H9 (cell line): ENCODE data around the gene HIPK2. TPM values are rescaled to one million over a fixed set of nuclear protein-coding genes. Genes with fewer than 3 reads are reported as not detected.
A peak's percentile ranks its signal among the peaks of the same experiment; 100 is the strongest.

Experiments
- DNase-seq: peaks from one replicate; pipeline ENCODE4 v3.0.0-alpha.2; 2017
- H2AFZ ChIP-seq: one replicate; pipeline ENCODE4 v1.6.1; 2013; ENCODE audit warnings: mild to moderate bottlenecking, low read length, control low read depth, moderate library complexity
- H2AK5ac ChIP-seq: 2 replicates; pipeline ENCODE4 v1.6.1; 2013; ENCODE audit warnings: low read length, control low read depth, mixed read lengths; ENCODE audit not compliant: insufficient read length
- H2BK120ac ChIP-seq: one replicate; pipeline ENCODE4 v1.6.1; 2013; ENCODE audit warnings: low read depth, mild to moderate bottlenecking, low read length, control low read depth, inconsistent platforms; ENCODE audit not compliant: poor library complexity, severe bottlenecking
- H2BK12ac ChIP-seq: 2 replicates; pipeline ENCODE4 v1.6.1; 2013; ENCODE audit warnings: low read length, control low read depth, mixed read lengths, low read depth; ENCODE audit not compliant: insufficient read length
- H2BK15ac ChIP-seq: 2 replicates; pipeline ENCODE4 v1.6.1; 2013; ENCODE audit warnings: low read depth, low read length, control low read depth
- H2BK20ac ChIP-seq: one replicate; pipeline ENCODE4 v1.6.1; 2013; ENCODE audit warnings: low read depth, mild to moderate bottlenecking, low read length, control low read depth, inconsistent platforms; ENCODE audit not compliant: poor library complexity, severe bottlenecking
- H2BK5ac ChIP-seq: 2 replicates; pipeline ENCODE4 v1.6.1; 2013; ENCODE audit warnings: low read length, control low read depth, mixed read lengths; ENCODE audit not compliant: insufficient read length
- H3K14ac ChIP-seq: 2 replicates; pipeline ENCODE4 v1.6.1; 2013; ENCODE audit warnings: low read length, control low read depth; ENCODE audit not compliant: insufficient read depth
- H3K18ac ChIP-seq: 2 replicates; pipeline ENCODE4 v1.6.1; 2013; ENCODE audit warnings: low read depth, mild to moderate bottlenecking, mixed read lengths, low read length, control low read depth; ENCODE audit not compliant: insufficient read length
- H3K23ac ChIP-seq: 2 replicates; pipeline ENCODE4 v1.6.1; 2013; ENCODE audit warnings: low read length, control low read depth, mixed read lengths, low read depth; ENCODE audit not compliant: insufficient read length
- H3K23me2 ChIP-seq: 2 replicates; pipeline ENCODE4 v1.6.1; 2013; ENCODE audit warnings: low read depth, mild to moderate bottlenecking, mixed read lengths, low read length, control low read depth; ENCODE audit not compliant: insufficient read length, poor library complexity, severe bottlenecking
- H3K27ac ChIP-seq: 2 replicates; pipeline ENCODE4 v1.5.1; 2013; ENCODE audit warnings: low read length, control low read depth, mixed read lengths, low read depth; ENCODE audit not compliant: insufficient read length
- H3K27me3 ChIP-seq: 2 replicates; pipeline ENCODE4 v1.6.1; 2013; ENCODE audit warnings: low read length, control low read depth, inconsistent platforms; ENCODE audit not compliant: insufficient read depth
- H3K4ac ChIP-seq: 2 replicates; pipeline ENCODE4 v1.6.1; 2013; ENCODE audit warnings: low read depth, mild to moderate bottlenecking, control low read depth, inconsistent platforms, low read length, moderate library complexity
- H3K4me1 ChIP-seq: 2 replicates; pipeline ENCODE4 v1.6.1; 2013; ENCODE audit warnings: low read length, control low read depth, inconsistent platforms; ENCODE audit not compliant: insufficient read depth
- H3K4me2 ChIP-seq: 2 replicates; pipeline ENCODE4 v1.6.1; 2013; ENCODE audit warnings: low read length, control low read depth, mixed read lengths; ENCODE audit not compliant: insufficient read length, insufficient read depth
- H3K56ac ChIP-seq: 2 replicates; pipeline ENCODE4 v1.6.1; 2013; ENCODE audit warnings: low read depth, mild to moderate bottlenecking, mixed read lengths, low read length, control low read depth; ENCODE audit not compliant: insufficient read length
- H3K79me1 ChIP-seq: 2 replicates; pipeline ENCODE4 v1.6.1; 2013; ENCODE audit warnings: low read depth, mild to moderate bottlenecking, moderate library complexity, low read length, control low read depth, inconsistent platforms; ENCODE audit not compliant: insufficient read depth, poor library complexity, severe bottlenecking
- H3K79me2 ChIP-seq: 2 replicates; pipeline ENCODE4 v1.6.1; 2013; ENCODE audit warnings: low read length, control low read depth, inconsistent platforms; ENCODE audit not compliant: insufficient read depth
- H3K9ac ChIP-seq: 2 replicates; pipeline ENCODE4 v1.6.1; 2013; ENCODE audit warnings: low read length, control low read depth, mixed read lengths; ENCODE audit not compliant: insufficient read length; ENCODE audit errors: extremely low read depth
- H3K9me3 ChIP-seq: one replicate; pipeline ENCODE4 v1.6.1; 2013; ENCODE audit warnings: low read depth, low read length, inconsistent platforms; ENCODE audit not compliant: control insufficient read depth
- H3T11ph ChIP-seq: one replicate; pipeline ENCODE4 v1.6.1; 2013; ENCODE audit warnings: mild to moderate bottlenecking, low read length, control low read depth, inconsistent platforms
- H4K20me1 ChIP-seq: one replicate; pipeline ENCODE4 v1.6.1; 2013; ENCODE audit not compliant: control insufficient read depth, insufficient read length, insufficient read depth
- H4K5ac ChIP-seq: 2 replicates; pipeline ENCODE4 v1.6.1; 2013; ENCODE audit warnings: low read depth, mild to moderate bottlenecking, mixed read lengths, low read length, control low read depth; ENCODE audit not compliant: insufficient read length
- H4K8ac ChIP-seq: replicated peaks from 2 replicates; pipeline ENCODE4 v1.6.1; 2013; ENCODE audit warnings: low read length, control low read depth, mixed read lengths, low read depth; ENCODE audit not compliant: insufficient read length
- H4K91ac ChIP-seq: 2 replicates; pipeline ENCODE4 v1.6.1; 2013; ENCODE audit warnings: low read depth, mild to moderate bottlenecking, moderate library complexity, mixed read lengths, low read length, control low read depth; ENCODE audit not compliant: insufficient read length
- H3K27ac Mint-ChIP-seq, 3 experiments: 2 replicates in 2 of 3; 3 replicates in 1 of 3; pipeline ENCODE4 v1.8.0; 2020 to 2021; ENCODE audit warnings: mixed read lengths in 3 of 3, mild to moderate bottlenecking in 1 of 3, moderate library complexity in 1 of 3
- H3K27me3 Mint-ChIP-seq: 2 replicates; pipeline ENCODE4 v1.8.0; 2021; ENCODE audit warnings: low read depth, mild to moderate bottlenecking, moderate library complexity, mixed read lengths
- H3K36me3 Mint-ChIP-seq, 3 experiments: 2 replicates in 2 of 3; 3 replicates in 1 of 3; pipeline ENCODE4 v1.8.0; 2020 to 2021; ENCODE audit warnings: low read depth in 3 of 3, mixed read lengths in 3 of 3; ENCODE audit not compliant: insufficient read depth in 1 of 3
- H3K4me1 Mint-ChIP-seq, 2 experiments: 2 replicates each; pipeline ENCODE4 v1.8.0; 2020; ENCODE audit warnings: mixed read lengths in 2 of 2
- H3K4me3 Mint-ChIP-seq, 2 experiments: 2 replicates in 1 of 2; 3 replicates in 1 of 2; pipeline ENCODE4 v1.8.0; 2020 to 2021; ENCODE audit warnings: mild to moderate bottlenecking in 2 of 2, mixed read lengths in 2 of 2, moderate library complexity in 1 of 2
- H3K9me3 Mint-ChIP-seq, 2 experiments: 2 replicates in 1 of 2; 3 replicates in 1 of 2; pipeline ENCODE4 v1.8.0; 2020; ENCODE audit warnings: mild to moderate bottlenecking in 2 of 2, mixed read lengths in 2 of 2, moderate library complexity in 1 of 2
- WGBS: extraction: QIAGEN DNeasy Blood & Tissue Kit; methylation state at CpG from one replicate; pipeline ENCODE4 v1.1.7; 2013; ENCODE audit warnings: missing lambda C conversion rate, low lambda C conversion rate, mixed read lengths; ENCODE audit not compliant: insufficient read length; ENCODE audit errors: extremely low coverage; 5-methylcytosine and 5-hydroxymethylcytosine counted together
- total RNA-seq: library from RNA; stranded (reverse); gene quantifications from 2 replicates; pipeline ENCODE4 v1.2.1, GENCODE V29; 2021
- TF ChIP-seq, protein P1 (sequence below): fragments of 200-600 bp; sonication (generic); conservative IDR thresholded peaks from 3 replicates; pipeline ENCODE4 v1.8.0; 2021; ENCODE audit warnings: antibody characterized with exemption, mild to moderate bottlenecking

Gene HIPK2
- total RNA-seq, 1 experiment from 2014 or later: 21.9 TPM

GRCh38 chr7:139542308-139543151 lies 235.3 kb downstream of the HIPK2 start:
- no peaks in the 10 kb centered on the region for H4K20me1 ChIP-seq
- H2BK5ac ChIP-seq: no peak overlapping the region
- no peak overlapping the region for H2BK120ac ChIP-seq
- Mint-ChIP-seq H3K27me3 (peaks cover 12% of the 10 kb centered on the region), H3K9me3 (no peaks in the 10 kb centered on the region), H3K4me3 (no peak overlapping the region), H3K4me1 (peaks cover 22 to 30% of the 10 kb centered on the region in 2 experiments), H3K27ac (peak overlapping the region in 2 of 3 experiments; percentile 44 to 60; a peak in 2 of 7 replicates), H3K36me3 (no peaks in the 10 kb centered on the region; a peak in 1 of 7 replicates)
- H2AK5ac ChIP-seq: no peak overlapping the region
- H3K4me1 ChIP-seq: peaks cover 4% of the 10 kb centered on the region; the same call in 1 of the 2 replicates
- no peaks in the 10 kb centered on the region for H3K23me2 ChIP-seq
- no peak overlapping the region for H3K27ac ChIP-seq
- no peak overlapping the region for H4K8ac ChIP-seq
- WGBS: no CpG with 5 or more reads among the region's 28 CpGs
- H3K56ac ChIP-seq: no peak overlapping the region
- H2BK12ac ChIP-seq: no peak overlapping the region
- no peak overlapping the region for H3K23ac ChIP-seq
- TF ChIP-seq, protein P1, sequence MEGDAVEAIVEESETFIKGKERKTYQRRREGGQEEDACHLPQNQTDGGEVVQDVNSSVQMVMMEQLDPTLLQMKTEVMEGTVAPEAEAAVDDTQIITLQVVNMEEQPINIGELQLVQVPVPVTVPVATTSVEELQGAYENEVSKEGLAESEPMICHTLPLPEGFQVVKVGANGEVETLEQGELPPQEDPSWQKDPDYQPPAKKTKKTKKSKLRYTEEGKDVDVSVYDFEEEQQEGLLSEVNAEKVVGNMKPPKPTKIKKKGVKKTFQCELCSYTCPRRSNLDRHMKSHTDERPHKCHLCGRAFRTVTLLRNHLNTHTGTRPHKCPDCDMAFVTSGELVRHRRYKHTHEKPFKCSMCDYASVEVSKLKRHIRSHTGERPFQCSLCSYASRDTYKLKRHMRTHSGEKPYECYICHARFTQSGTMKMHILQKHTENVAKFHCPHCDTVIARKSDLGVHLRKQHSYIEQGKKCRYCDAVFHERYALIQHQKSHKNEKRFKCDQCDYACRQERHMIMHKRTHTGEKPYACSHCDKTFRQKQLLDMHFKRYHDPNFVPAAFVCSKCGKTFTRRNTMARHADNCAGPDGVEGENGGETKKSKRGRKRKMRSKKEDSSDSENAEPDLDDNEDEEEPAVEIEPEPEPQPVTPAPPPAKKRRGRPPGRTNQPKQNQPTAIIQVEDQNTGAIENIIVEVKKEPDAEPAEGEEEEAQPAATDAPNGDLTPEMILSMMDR: no peak
- no peak overlapping the region for H4K91ac ChIP-seq
- H3K4me2 ChIP-seq: no peak overlapping the region
- no peaks in the 10 kb centered on the region for H3K9me3 ChIP-seq
- no peak for DNase-seq
- no peak overlapping the region for H4K5ac ChIP-seq
- no peaks in the 10 kb centered on the region for H3K27me3 ChIP-seq
- H2BK15ac ChIP-seq: no peak overlapping the region
- no peaks in the 10 kb centered on the region for H3K79me1 ChIP-seq
- no peak overlapping the region for H2AFZ ChIP-seq
- H3K18ac ChIP-seq: no peak overlapping the region
- H3K14ac ChIP-seq: no peak overlapping the region
- no peak overlapping the region for H2BK20ac ChIP-seq
- H3K4ac ChIP-seq: no peak overlapping the region
- no peaks in the 10 kb centered on the region for H3K79me2 ChIP-seq
- H3K9ac ChIP-seq: no peak overlapping the region
- no peak overlapping the region for H3T11ph ChIP-seq
